Jurkat, Clone E6-1 (cell line): ENCODE measurements around the gene LYPD5. TPM values are rescaled to one million over a fixed set of nuclear protein-coding genes. Genes with fewer than 3 reads are reported as not detected.
A peak's percentile ranks its signal among the peaks of the same experiment; 100 is the strongest.
"Not testable (repeated sequence)": the region's sequence is repeated elsewhere in the genome, so short reads cannot be mapped to it uniquely, and the experiment has no call there.

Source experiments
- DNase-seq: peaks from one replicate; pipeline ENCODE4 v3.0.0-alpha.2; 2011; ENCODE audit warnings: low read depth, low spot score
- H3K4me3 ChIP-seq: 2 replicates; pipeline ENCODE4 v1.5.1; 2011; ENCODE audit warnings: mild to moderate bottlenecking, low read length, control low read depth, moderate library complexity
- polyA plus RNA-seq: library from polyadenylated mRNA; unstranded; fragments of >200 nt; gene quantifications from one replicate; pipeline ENCODE4 v1.2.1, GENCODE V29; 2012; ENCODE audit warnings: missing spikeins; ENCODE audit not compliant: insufficient read length, insufficient read depth

LYPD5 gene, protein sequence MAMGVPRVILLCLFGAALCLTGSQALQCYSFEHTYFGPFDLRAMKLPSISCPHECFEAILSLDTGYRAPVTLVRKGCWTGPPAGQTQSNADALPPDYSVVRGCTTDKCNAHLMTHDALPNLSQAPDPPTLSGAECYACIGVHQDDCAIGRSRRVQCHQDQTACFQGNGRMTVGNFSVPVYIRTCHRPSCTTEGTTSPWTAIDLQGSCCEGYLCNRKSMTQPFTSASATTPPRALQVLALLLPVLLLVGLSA
- polyA plus RNA-seq = not detected

DNA sequence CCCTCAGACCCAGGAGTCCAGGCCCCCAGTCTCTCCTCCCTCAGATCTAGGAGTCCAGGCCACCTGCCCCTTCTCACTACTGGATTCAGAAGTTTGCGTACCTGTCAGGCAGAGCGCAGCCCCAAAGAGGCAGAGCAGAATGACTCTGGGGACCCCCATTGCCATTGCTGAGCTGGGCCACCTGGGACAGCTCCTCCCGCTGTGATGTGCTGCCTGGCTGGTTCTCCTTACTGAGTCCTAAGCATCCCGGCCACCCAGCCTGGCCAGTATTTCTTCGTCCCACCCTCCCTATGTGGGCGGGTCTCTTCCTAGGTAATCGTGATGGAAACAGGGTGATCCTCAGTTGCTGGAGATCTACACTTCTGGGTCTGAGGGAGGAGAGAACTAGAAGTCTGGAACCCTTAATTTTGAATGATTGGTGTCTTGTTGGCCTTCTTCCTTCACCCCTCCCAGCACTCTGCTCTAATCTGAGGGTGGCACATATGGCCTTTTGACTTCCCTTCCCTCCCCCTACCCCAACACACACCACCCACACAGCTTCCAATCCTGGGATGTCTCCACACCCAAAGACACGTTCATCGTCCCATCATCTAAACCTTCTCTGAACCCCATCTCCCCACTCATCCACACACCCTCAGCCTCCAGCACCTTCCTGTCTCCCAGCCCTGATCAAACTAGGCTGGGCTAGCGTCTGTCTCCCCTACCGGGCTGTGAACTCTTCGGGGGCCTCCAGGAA is at the start of gene LYPD5:
Gene LYPD5, minus strand, starts transcription at position 232 of the 736 bp plus-strand sequence. Its CDS starts 67 bp downstream, at position 165.
- no peak for DNase-seq
- H3K4me3 ChIP-seq = no peak within 1 kb of the TSS

DNA sequence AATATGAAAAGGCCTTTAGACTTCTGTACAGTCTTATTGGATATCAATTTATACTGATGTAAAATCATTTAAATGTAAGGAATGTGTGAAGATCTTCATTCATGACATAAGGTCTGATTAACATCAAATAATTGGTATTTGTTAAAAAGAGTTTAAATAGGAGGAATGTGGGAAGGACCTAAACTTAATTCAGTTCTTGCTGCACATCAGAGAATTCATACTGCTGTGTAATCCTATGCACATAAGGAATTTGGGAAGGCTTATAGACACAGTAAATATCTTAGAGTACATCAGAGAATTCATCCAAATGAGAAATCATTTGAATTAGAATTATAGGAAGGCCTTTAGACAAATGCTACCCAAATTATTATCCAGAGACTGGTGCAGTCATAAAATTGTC is 46.6 kb upstream of the LYPD5 start:
- no peak overlapping the region for H3K4me3 ChIP-seq
- no peak for DNase-seq

DNA sequence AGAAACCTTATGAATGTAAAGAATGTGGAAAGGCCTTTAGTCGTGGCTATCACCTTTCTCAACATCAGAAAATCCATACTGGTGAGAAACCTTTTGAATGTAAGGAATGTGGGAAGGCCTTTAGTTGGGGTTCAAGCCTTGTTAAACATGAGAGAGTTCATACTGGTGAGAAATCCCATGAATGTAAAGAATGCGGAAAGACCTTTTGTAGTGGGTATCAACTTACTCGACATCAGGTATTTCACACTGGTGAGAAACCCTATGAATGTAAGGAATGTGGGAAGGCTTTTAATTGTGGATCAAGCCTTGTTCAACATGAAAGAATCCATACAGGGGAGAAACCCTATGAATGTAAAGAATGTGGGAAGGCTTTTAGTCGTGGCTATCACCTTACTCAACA is 45.6 kb upstream of the LYPD5 start:
- no peak overlapping the region for H3K4me3 ChIP-seq
- no peak for DNase-seq

DNA sequence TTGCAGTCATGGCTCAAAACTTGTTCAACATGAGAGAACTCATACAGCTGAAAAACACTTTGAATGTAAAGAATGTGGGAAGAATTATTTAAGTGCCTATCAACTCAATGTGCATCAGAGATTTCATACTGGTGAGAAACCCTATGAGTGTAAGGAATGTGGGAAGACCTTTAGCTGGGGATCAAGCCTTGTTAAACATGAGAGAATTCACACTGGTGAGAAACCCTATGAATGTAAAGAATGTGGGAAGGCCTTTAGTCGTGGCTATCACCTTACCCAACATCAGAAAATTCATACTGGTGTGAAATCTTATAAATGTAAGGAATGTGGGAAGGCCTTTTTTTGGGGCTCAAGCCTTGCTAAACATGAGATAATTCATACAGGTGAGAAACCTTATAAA is 45.0 kb upstream of the LYPD5 start:
- DNase-seq = no peak
- H3K4me3 ChIP-seq = no peak overlapping the region

DNA sequence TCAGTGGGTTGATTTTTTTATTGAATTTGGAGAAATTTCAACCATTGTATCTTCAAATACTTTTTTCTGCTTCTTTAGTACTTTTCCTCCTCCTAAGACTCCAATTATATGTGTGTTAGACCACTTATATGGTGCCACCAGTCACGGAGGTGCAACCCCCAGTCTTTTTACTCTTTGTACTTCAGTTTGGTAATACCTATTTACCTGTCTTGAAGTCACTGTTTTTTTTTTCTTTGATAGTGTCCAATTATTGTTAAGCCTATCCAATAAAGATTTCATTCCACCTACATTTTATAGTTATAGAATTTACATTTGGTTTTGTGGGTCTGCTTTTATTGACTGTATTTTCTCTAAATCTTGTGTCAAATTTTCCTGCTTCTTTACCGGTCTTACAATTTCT is 39.8 kb upstream of the LYPD5 start:
- no peak for DNase-seq
- no peak overlapping the region for H3K4me3 ChIP-seq

DNA sequence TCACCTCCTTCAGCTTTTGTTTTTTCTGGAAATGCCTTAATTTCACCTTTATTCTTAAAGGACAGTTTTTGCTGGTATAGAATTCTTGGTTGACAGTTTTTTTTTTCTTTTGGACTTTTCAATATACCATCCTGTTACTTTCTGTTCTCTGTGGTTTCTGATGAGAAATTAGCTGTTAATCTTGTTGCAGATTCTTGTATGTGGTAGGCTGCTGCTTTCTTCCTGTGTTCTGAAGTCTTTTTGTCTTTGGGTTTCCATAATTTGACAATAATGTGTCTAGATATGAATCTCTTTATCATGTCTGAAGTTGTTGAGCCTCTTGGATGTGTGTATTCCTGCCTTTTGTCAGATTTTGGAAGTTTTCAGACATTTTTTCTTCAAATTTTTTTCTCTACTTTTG is 36.9 kb upstream of the LYPD5 start:
- no peak for DNase-seq
- no peak overlapping the region for H3K4me3 ChIP-seq

DNA sequence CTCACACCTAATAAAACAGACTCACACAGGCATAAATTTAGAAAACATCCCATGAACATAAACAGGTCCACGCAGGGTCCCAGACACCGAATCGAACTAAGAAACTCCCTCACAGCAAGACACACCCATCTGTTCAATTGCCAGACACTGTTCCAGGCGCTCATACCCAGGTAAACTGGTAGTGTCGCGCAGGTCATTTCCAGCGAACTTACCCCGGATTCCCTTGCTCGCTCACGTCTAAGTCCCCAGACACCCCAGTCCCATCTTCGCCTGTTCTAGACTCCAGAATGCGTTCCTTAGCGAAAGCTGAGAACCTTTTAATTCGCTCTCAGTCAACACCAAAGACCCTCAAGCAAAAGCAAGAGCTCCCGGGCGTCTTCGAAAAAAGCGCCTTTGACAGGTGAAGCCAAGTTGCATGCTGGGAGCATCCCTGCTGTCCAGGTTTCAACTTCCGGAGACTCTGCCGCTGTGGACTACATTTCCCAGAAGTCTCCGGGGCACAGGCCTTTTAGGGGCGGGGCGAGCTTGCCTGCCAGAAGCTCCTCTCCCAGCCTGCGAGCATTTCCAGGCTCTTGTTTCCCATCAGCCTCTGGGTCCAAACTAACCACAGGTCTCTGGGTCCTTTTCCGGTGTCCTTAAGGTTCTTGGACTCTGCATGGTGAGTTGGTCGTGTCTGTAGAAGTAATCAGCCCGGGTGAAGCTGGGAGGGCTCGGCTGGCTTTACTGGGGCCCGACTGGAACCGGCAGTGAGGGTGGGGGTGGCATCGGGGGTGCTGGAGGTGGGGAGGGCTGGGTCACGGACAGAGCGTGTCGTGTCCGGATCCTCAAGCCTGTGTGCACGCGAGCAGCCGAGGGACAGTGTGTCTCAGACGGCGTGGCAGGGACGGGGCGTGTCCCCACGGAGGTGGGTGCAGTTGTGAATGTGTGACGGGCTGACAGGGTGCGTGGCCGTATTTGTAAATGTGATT is 24.8 kb upstream of the LYPD5 start, which contains the start of gene ZNF283:
Gene ZNF283, plus strand, starts transcription at position 535 of the 968 bp plus-strand sequence. CDS start 6,184 bp downstream, outside the sequence.
- peak within 1 kb of the TSS; percentile 47 for H3K4me3 ChIP-seq
- DNase-seq = peak; percentile 25

DNA sequence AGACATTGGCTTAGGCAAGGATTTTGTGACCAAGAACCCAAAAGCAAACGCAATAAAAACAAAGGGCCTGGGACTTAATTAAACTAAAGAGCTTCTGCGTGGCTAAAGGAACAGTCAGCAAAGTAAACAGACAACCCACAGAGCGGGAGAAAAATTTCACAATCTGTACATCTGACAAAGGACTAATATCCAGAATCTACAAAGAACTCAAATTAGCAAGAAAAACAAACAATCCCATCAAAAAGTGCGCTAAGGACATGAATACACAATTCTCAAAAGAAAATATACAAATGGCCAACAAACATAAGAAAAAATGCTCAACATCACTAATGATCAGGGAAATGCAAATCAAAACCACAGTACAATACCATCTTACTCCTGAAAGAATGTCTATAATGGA is 22.3 kb upstream of the LYPD5 start:
- not testable (repeated sequence) for DNase-seq, H3K4me3 ChIP-seq

DNA sequence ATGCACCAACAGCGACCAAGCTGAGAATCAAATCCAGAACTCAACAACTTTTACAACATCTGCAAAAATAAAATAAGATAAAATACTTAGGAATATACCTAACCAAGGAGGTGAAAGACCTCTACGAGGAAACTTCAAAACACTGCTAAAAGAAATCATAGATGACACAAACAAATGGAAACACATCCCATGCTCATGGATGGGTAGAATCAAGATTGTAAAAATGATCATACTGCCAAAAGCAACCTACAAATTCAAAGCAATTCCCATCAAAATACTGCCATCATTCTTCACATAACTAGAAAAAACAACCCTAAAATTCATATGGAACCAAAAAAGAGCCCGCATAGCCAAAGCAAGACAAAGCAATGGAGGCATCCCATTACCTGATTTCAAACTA is 21.6 kb upstream of the LYPD5 start:
- not testable (repeated sequence) for H3K4me3 ChIP-seq, DNase-seq

DNA sequence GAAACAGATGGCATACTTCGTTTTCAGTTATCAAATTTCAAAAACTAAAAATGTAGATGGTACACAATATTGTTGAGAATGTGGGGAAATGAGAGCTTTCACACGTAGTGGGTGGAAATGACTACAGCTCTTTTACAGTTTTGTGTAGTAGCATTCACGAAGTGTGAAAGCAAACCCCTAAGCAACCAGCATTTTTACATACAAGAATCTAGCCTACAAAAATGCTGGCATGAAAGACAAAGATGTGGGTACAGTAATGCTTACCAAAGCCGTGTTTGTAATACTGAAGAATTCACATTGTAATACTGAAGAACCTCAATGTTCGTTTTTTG is 18.6 kb upstream of the LYPD5 start:
- DNase-seq = no peak
- H3K4me3 ChIP-seq = no peak overlapping the region

DNA sequence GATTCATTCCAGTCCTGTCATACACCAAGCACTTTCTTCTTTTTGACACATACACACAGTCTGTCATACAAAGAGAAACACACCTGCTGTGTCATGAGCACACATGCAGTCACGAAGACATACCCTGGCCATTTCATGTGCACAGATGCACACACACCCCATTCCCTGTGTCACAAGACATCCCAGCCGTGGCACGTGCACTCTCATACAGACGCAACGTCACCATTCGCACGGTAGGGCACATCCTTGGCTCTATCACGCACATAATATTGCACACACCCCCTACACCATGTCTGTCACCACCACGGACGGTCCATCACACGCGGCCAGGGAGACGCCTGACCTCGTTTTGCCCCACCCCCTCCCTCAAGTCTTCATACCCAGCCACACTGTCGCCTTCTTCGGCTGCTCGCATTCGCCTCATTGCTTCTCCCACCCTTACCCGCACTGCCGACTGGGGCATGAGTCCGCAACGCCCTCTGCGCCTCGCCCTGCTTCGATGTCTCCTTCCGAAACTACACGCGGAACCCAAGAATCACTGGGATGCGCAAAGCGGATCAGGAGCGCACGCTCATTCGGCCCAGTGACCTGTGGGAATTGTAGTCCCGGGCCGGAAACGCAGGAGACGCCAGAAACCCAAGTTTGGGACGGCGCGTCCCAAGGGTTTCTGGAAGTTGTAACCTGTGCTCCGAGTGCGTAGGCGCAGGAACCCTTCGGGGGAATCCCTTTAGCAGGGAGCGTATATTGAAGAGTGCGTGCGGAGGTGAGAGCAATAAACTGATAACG is 18.0 kb upstream of the LYPD5 start:
- no peak overlapping the region for H3K4me3 ChIP-seq
- no peak for DNase-seq

DNA sequence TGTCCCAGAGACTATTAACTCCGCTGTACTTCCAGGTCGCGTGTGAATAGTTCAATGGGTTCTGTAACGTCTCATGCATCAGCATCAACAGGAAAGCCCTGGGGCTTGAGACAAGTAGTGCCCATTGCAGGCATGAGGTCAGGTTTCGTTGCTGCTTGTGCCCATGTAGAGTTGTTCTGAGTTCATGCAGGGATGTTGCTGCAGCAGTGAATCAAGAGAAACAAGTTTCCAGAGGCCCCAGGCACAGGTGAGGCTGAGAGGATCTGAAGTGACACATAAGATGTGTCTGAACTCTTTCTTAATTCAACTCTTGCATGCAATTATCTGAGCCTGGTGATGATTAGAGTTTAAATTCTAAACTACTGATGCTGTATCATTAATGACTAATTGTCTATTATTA is 16.3 kb upstream of the LYPD5 start:
- DNase-seq = no peak
- H3K4me3 ChIP-seq = no peak overlapping the region

DNA sequence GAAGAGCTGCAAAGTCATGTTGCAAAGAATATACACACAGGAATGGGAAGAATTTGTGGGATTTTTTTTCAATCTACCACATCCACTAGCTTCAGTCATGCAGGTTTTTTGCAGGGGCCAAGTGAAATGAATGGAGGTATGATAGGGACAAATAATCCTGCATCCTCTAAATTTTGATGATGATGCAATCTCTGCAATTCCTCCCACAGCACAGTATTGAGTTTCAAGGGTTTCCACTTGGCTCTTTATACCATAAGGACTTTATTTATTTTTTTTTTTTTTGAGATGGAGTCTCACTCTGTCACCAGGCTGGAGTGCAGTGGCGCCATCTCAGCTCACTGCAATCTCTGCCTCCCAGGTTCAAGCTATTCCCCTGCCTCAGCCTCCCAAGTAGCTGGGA is 15.2 kb upstream of the LYPD5 start:
- not testable (repeated sequence) for H3K4me3 ChIP-seq, DNase-seq

DNA sequence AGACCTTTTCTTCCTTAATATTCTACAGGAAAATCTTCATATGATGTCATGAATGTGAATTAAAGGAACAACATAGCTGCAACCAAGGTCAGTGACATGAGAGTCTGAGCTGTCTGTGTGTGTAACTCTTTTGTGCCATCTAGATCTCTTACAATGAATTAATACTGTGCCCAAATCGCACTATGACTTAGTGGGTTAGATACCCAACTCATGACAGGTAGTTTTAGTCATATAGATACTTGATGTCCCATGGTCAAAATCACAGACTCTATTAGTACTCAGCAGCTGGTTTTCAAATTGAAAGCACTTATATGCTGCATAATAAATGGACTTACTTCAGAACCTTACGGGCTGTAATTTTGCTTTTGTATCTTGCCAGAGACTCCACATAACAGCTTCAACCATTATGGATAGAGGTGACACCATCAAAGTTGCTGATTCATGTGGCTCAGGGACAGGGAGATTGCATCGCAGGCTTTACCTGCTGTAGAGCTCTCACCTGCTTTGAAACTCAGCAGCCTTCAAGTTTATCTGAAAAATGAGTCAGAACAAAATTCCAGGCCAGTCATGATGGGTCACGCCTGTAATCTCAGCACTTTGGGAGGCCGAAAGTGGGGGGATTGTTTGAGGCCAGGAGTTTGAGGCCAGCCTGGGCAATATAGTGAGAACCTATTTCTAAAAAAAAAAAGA is 12.6 kb upstream of the LYPD5 start:
- no peak overlapping the region for H3K4me3 ChIP-seq
- DNase-seq = no peak

DNA sequence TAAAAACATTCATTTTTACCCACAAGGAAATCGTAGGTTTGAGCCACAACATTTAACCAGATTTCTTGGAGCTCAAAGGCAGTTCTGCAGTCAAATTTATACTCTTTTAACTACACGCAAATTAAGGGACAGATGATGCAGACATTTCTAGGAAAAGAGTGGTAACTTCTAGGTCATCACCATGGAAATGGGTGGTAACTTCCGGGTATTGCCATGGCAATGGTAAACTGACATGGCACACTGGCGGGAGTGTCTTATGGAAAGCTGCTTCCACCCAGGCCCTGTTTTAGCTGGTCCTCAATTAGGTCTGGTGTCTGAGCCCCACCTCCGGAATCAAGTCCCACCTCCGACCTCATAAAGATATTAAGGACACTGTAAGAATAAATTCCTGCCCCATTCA is 10.4 kb upstream of the LYPD5 start:
- no peak for DNase-seq

DNA sequence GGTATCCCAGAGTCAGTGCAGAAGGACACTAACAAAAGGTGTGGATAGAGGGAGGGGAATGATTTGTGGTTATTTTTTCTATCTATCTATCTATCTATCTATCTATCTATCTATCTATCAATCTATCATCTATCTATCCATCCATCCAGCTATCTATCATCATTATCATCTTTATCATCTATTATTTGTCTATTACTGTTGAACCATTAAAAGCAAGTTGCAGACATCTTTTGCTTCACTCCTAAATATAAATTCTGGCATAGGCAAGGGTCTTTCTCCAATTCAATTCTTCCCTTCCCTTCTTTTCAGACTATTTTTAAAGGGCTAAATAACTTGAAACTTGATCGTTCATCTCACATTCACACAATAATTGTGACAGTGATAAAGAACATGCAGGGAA is 10.0 kb upstream of the LYPD5 start:
- no peak overlapping the region for H3K4me3 ChIP-seq
- DNase-seq = no peak

More for the DNA sequence above, 10.4 kb upstream of the LYPD5 start:
- no peak overlapping the region for H3K4me3 ChIP-seq

DNA sequence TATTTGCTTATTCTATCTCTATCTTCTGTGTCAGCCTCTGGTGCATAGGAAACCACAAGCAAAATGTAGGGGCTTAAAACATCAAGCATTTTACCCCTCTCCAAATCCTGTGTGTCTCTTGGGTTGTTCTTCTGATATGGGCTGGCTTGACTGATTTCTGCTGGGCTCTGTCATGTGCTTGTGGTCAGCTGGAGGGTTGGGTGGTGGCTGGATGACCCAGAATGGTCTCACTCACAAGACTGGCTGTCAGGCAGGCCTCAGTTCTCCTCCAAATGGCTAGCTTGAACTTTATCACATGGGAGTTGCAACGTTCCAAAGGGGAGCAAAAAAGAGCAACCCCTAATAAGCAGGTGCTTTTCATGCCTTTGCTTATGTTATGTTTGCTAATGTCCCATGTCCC is 9.6 kb upstream of the LYPD5 start:
- no peak overlapping the region for H3K4me3 ChIP-seq
- DNase-seq = no peak
